Measurements from ENCODE around the gene COASY.
"Not testable (repeated sequence)": the region's sequence is repeated elsewhere in the genome, so short reads cannot be mapped to it uniquely, and the experiment has no call there.

COASY gene

GRCh38 chr17:42603318-42603717 is 41.4 kb downstream of the COASY start:
- H3K9me3 ChIP-seq, result no peaks in the 10 kb centered on the region
- no peak for TF ChIP-seq CTCF (IDR thresholded peaks at IDR 0.05)
- no peak overlapping the region for H3K27ac ChIP-seq
- H3K4me1 ChIP-seq (ENCODE audit: control insufficient read depth in 1 of 2, insufficient read depth in 1 of 2, low read depth in 1 of 2, low read length in 1 of 2), result peaks cover 17 to 19% of the 10 kb centered on the region in 2 experiments
- H3K4me3 ChIP-seq (ENCODE audit: low read depth in 1 of 2, low read length in 1 of 2), result no peak overlapping the region
- H3K36me3 ChIP-seq, result peaks cover 8% of the 10 kb centered on the region
- no peaks in the 10 kb centered on the region for H3K27me3 ChIP-seq

- H3K4me3 ChIP-seq (ENCODE audit: low read depth in 1 of 2, low read length in 1 of 2), result peak overlapping the region; percentile 86 to 96
- H3K27ac ChIP-seq, result peak overlapping the region; percentile 94
- peaks cover 32 to 39% of the 10 kb centered on the region in 2 experiments for H3K4me1 ChIP-seq (ENCODE audit: control insufficient read depth in 1 of 2, insufficient read depth in 1 of 2, low read depth in 1 of 2, low read length in 1 of 2)
- no peak for TF ChIP-seq CTCF (IDR thresholded peaks at IDR 0.05)
- H3K27me3 ChIP-seq, result no peaks in the 10 kb centered on the region
- no peaks in the 10 kb centered on the region for H3K9me3 ChIP-seq
- H3K36me3 ChIP-seq, result peaks cover 12% of the 10 kb centered on the region
Observed at GRCh38 chr17:42607769-42608168, 45.8 kb downstream of the COASY start.

- peak overlapping the region; percentile 86 to 96 for H3K4me3 ChIP-seq (ENCODE audit: low read depth in 1 of 2, low read length in 1 of 2)
- no peak for TF ChIP-seq CTCF (IDR thresholded peaks at IDR 0.05)
- H3K4me1 ChIP-seq (ENCODE audit: control insufficient read depth in 1 of 2, insufficient read depth in 1 of 2, low read depth in 1 of 2, low read length in 1 of 2), result peaks cover 32 to 39% of the 10 kb centered on the region in 2 experiments
- H3K27ac ChIP-seq, result peak overlapping the region; percentile 94
- H3K27me3 ChIP-seq, result no peaks in the 10 kb centered on the region
- H3K9me3 ChIP-seq, result no peaks in the 10 kb centered on the region
- peaks cover 15% of the 10 kb centered on the region for H3K36me3 ChIP-seq
Observed at GRCh38 chr17:42608305-42609181, 46.6 kb downstream of the COASY start.

- Histone ChIP-seq H3K9me3 (no peaks in the 10 kb centered on the region), H3K27ac (peak within 1 kb of the TSS; percentile 94), H3K4me3 (ENCODE audit: low read depth in 1 of 2, low read length in 1 of 2) (peak within 1 kb of the TSS; percentile 86 to 96), H3K36me3 (peaks cover 23% of the 10 kb centered on the region), H3K27me3 (no peaks in the 10 kb centered on the region), H3K4me1 (ENCODE audit: control insufficient read depth in 1 of 2, insufficient read depth in 1 of 2, low read depth in 1 of 2, low read length in 1 of 2) (peaks cover 32 to 39% of the 10 kb centered on the region in 2 experiments)
- TF ChIP-seq CTCF (IDR thresholded peaks at IDR 0.05), result peak; percentile 24
Observed at GRCh38 chr17:42609182-42609813, 47.4 kb downstream of the COASY start, which contains the start of the genes RETREG3 and TUBG1. TSS of gene RETREG3 (minus strand) at chr17:42609374. CDS start at chr17:42609324, 50 bp downstream. TSS of gene TUBG1 (plus strand) at chr17:42609683. CDS start at chr17:42609738, 55 bp downstream.

GRCh38 chr17:42609814-42610801 is 48.2 kb downstream of the COASY start:
- H3K36me3 ChIP-seq, result peaks cover 28% of the 10 kb centered on the region
- H3K27me3 ChIP-seq, H3K9me3 ChIP-seq: not testable (repeated sequence)
- peaks cover 32 to 39% of the 10 kb centered on the region in 2 experiments for H3K4me1 ChIP-seq (ENCODE audit: control insufficient read depth in 1 of 2, insufficient read depth in 1 of 2, low read depth in 1 of 2, low read length in 1 of 2)
- peak overlapping the region; percentile 94 for H3K27ac ChIP-seq
- H3K4me3 ChIP-seq (ENCODE audit: low read depth in 1 of 2, low read length in 1 of 2), result peak overlapping the region; percentile 86 to 96
